ENCODE measurements around the gene PMIS2.

PMIS2 gene

GRCh38 chr19:35585848-35586247 is at the start of gene PMIS2:
Gene PMIS2 (plus strand): TSS chr19:35586173. CDS start chr19:35586260, 87 bp downstream.
- no peak for FAIRE-seq
- no peak for DNase-seq (ENCODE audit: insufficient read length, low spot score)
- no peak for TF ChIP-seq POLR2A (IDR thresholded peaks at IDR 0.05; ENCODE audit: low read depth, low read length)

GRCh38 chr19:35539314-35539713 is 46.7 kb upstream of the PMIS2 start:
- TF ChIP-seq POLR2A (IDR thresholded peaks at IDR 0.05; ENCODE audit: low read depth, low read length), result no peak
- FAIRE-seq, result no peak
- no peak for DNase-seq (ENCODE audit: insufficient read length, low spot score)

- DNase-seq (ENCODE audit: insufficient read length, low spot score) (no peak), FAIRE-seq (no peak)
- no peak for TF ChIP-seq POLR2A (IDR thresholded peaks at IDR 0.05; ENCODE audit: low read depth, low read length)
Measured at GRCh38 chr19:35539850-35540249, 46.1 kb upstream of the PMIS2 start.

GRCh38 chr19:35540356-35540927 is 45.5 kb upstream of the PMIS2 start:
- no peak for DNase-seq (ENCODE audit: insufficient read length, low spot score)
- TF ChIP-seq POLR2A (IDR thresholded peaks at IDR 0.05; ENCODE audit: low read depth, low read length), result no peak
- no peak for FAIRE-seq

GRCh38 chr19:35542209-35542608 is 43.8 kb upstream of the PMIS2 start:
- DNase-seq (ENCODE audit: insufficient read length, low spot score) (no peak), FAIRE-seq (no peak)
- TF ChIP-seq POLR2A (IDR thresholded peaks at IDR 0.05; ENCODE audit: low read depth, low read length), result no peak

GRCh38 chr19:35543280-35544109 is 42.5 kb upstream of the PMIS2 start:
- DNase-seq (ENCODE audit: insufficient read length, low spot score), result no peak
- FAIRE-seq, result no peak
- TF ChIP-seq POLR2A (IDR thresholded peaks at IDR 0.05; ENCODE audit: low read depth, low read length), result no peak

GRCh38 chr19:35544110-35544802 is 41.7 kb upstream of the PMIS2 start:
- no peak for TF ChIP-seq POLR2A (IDR thresholded peaks at IDR 0.05; ENCODE audit: low read depth, low read length)
- no peak for FAIRE-seq
- DNase-seq (ENCODE audit: insufficient read length, low spot score), result no peak

- FAIRE-seq, result no peak
- peak; percentile 78 for TF ChIP-seq POLR2A (IDR thresholded peaks at IDR 0.05; ENCODE audit: low read depth, low read length)
- peak; percentile 100 for DNase-seq (ENCODE audit: insufficient read length, low spot score)
Measured at GRCh38 chr19:35545001-35545854, 40.7 kb upstream of the PMIS2 start, which contains the start of gene TMEM147. Gene TMEM147 (plus strand): TSS chr19:35545626. CDS start chr19:35545740, 114 bp downstream.

- no peak for TF ChIP-seq POLR2A (IDR thresholded peaks at IDR 0.05; ENCODE audit: low read depth, low read length)
- FAIRE-seq, result no peak
- peak; percentile 73 for DNase-seq (ENCODE audit: insufficient read length, low spot score)
Measured at GRCh38 chr19:35545855-35546381, 40.1 kb upstream of the PMIS2 start.

GRCh38 chr19:35546532-35546931 is 39.4 kb upstream of the PMIS2 start:
- no peak for DNase-seq (ENCODE audit: insufficient read length, low spot score)
- FAIRE-seq, result no peak
- TF ChIP-seq POLR2A (IDR thresholded peaks at IDR 0.05; ENCODE audit: low read depth, low read length), result no peak

- DNase-seq (ENCODE audit: insufficient read length, low spot score) (peak; percentile 89), FAIRE-seq (no peak)
- no peak for TF ChIP-seq POLR2A (IDR thresholded peaks at IDR 0.05; ENCODE audit: low read depth, low read length)
Measured at GRCh38 chr19:35549174-35549788, 36.7 kb upstream of the PMIS2 start.

GRCh38 chr19:35549879-35550523 is 36.0 kb upstream of the PMIS2 start:
- DNase-seq (ENCODE audit: insufficient read length, low spot score) (no peak), FAIRE-seq (no peak)
- TF ChIP-seq POLR2A (IDR thresholded peaks at IDR 0.05; ENCODE audit: low read depth, low read length), result no peak
